HG03378 (cell line): ENCODE data around the gene C5orf34.
A peak's percentile ranks its signal among the peaks of the same experiment; 100 is the strongest.
"Not testable (repeated sequence)": the region's sequence is repeated elsewhere in the genome, so short reads cannot be mapped to it uniquely, and the experiment has no call there.

Experiments used
- ATAC-seq: cut with Tn5 transposase; IDR thresholded peaks from one replicate; pipeline ENCODE4 v1.9.1; 2021; ENCODE audit warnings: mild to moderate bottlenecking, moderate library complexity; ENCODE audit not compliant: unreplicated experiment

C5orf34 gene

GRCh38 chr5:43520615-43521014 is 5.7 kb upstream of the C5orf34 start:
- no peak for ATAC-seq

DNA sequence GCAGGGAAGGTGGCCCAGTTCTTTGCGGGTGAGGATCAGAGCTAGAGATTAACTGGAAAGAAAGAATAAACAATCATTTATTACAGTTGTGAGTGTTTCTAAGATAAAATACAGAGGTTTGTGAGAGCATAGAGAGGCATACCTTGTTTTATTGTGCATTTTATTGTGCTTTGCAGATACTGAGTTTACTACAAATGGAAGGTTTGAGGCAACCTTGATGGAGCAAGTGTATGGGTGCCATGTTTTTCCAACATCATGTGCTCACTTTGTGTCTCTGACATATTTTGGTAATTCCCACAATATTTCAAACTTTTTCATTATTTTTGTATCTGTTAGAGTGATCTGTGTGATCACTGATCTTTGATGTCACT is 715 bp upstream of the C5orf34 start:
- ATAC-seq, result no peak

DNA sequence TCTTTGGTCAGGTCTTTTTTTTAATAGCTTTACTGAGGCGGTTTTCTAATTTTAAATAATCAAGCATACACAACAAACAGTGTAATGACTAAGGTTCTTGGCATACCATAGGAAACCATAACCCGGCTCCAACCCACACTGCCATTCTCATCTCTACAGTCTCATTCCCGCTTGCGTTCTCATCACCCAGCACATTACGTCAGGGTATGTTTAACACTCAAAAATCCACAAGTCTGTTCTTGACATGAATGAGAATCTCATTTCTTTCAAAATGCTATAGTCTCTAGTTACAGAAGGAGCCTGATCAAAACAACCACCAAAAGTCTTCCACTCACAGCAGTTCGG is 505 bp downstream of the C5orf34 start:
- peak; percentile 12 for ATAC-seq

DNA sequence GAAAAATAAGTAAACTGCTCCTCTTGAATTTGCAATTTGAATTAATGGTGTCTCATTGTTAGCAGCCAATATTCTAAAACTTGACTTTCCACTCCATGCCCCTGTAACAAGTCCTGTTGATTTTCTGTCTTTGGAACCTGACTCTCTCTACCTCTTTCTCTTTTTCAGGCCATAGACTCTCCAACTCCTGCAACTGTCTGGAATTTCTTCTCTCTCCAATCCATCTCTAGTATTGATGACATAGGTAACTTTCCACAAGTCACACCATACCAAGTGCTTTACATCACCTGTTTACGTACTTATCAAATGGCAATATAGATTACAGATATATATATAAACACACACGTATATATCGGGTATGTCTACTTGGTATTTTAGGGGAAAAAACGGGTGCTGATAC is 923 bp downstream of the C5orf34 start:
- no peak for ATAC-seq

DNA sequence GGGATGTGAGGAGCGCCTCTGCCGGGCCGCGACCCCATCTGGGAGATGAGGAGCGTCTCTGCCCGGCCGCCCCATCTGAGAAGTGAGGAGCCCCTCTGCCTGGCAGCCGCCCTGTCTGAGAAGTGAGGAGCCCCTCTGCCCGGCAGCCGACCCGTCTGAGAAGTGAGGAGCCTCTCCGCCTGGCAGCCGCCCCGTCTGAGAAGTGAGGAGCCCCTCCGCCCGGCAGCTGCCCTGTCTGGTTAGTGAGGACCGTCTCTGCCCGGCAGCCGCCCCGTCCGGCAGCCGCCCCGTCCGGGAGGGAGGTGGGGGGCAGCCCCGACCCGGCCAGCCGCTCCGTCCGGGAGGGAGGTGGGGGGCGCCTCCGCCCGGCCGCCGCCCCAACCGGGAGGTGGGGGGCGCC is 3.9 kb downstream of the C5orf34 start:
- ATAC-seq, result not testable (repeated sequence)

DNA sequence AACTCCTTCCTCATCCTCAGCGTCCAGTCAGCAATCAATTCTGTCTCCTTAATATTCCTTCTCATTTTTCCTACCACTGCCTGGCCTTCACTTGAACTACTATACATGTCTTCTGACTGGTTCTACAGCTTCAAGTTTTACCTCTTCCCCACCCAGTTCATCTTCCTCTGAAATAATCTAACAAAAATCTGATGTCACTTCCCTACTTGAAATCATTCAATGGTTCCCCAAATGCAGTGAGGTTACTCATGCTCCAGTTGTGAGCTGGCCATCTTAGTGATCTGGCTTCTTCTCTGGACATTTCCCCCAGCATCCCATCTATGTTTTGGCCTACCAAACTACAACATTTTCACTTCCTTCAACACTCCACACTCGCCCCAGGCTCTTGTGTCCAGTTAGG is 16.4 kb downstream of the C5orf34 start:
- no peak for ATAC-seq

GRCh38 chr5:43497311-43498104 is 17.4 kb downstream of the C5orf34 start:
- ATAC-seq, result no peak

GRCh38 chr5:43491326-43491725 is 23.6 kb downstream of the C5orf34 start:
- ATAC-seq, result no peak

- no peak for ATAC-seq
Observed at GRCh38 chr5:43486353-43486752, 28.6 kb downstream of the C5orf34 start.

DNA sequence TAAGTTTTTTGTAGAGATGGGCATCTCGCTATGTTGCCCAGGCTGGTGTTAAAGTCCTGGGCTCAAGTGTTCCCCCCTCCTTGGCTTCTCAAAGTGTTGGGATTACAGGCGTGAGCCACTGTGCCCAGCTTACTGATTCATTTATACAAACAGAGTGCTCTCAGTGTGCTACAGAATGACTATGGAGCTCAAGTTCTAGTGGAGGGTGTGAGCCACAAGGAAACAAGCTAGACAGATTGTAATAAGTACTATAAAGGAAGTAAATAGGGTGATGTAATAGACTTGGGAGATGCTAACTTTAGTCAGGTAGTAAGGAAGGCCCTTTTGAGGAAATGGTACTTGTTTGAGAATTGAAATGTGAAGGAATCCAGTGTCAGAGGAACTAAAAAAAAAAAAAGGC is 29.5 kb downstream of the C5orf34 start:
- ATAC-seq, result no peak

GRCh38 chr5:43484106-43484849 is 30.7 kb downstream of the C5orf34 start:
- peak; percentile 76 for ATAC-seq

- ATAC-seq, result peak; percentile 55
Observed at GRCh38 chr5:43483298-43484105, 31.4 kb downstream of the C5orf34 start, which contains the start of gene TMEM267. Gene TMEM267 (minus strand): TSS chr5:43483865. CDS start chr5:43453969, 29,896 bp downstream.

- ATAC-seq, result no peak
Observed at GRCh38 chr5:43482490-43483297, 32.3 kb downstream of the C5orf34 start.

GRCh38 chr5:43469671-43470391 is 45.1 kb downstream of the C5orf34 start:
- ATAC-seq, result no peak

DNA sequence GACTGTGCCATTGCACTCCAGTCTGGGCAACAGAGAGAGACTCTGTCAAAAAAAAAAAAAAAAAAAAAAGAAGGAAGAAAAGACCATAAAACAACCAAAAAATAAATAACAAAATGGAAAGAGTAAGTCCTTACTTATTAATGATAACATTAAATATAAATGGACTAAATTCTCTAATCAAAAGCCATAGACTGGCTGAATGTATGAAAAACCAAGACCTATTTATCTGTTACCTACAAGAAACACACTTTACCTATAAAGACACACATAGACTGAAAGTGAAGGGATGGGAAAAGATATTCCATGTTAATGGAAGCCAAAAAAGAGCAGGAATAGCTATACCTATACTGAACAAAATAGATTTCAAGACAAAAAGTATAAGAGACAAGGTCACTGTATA is 47.8 kb downstream of the C5orf34 start:
- ATAC-seq, result no peak

GRCh38 chr5:43465455-43465854 is 49.5 kb downstream of the C5orf34 start:
- ATAC-seq, result not testable (repeated sequence)

DNA sequence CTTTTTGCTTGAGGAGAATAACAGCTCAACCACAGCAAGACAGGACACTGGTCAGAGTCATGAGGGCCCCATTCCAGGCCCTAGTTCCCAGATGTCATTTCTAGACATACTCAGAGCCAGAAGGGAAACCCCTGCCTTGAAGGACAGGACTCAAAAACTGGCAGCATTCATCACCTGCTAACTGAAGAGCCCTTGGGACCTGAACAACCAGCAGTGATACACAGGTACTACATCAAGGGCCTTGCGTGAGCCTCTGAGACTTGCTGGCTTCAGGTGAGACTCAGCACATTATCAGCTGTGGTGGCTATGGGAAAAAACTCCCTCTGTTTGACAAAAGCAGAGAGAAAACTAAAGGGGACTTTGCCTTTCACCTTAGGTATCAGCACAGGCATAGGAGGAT is 53.9 kb downstream of the C5orf34 start:
- no peak for ATAC-seq

DNA sequence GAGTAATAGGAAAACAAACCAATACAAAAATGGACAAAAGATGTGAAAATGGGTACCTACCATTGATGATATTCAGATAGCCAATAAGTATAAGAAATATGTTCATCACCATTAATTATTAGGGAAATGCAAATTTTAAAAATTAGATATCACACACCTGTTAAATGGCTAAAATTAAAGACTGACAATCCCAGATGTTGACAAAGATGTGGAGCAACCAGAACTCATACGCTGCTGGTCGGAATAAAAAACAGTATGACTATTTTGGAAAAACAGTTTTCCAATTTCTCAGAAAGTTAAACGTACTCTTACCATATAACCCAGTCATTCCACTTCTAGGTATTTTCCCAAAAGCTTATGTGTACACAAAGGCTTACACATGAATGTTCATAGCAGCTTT is 58.4 kb downstream of the C5orf34 start:
- no peak for ATAC-seq

DNA sequence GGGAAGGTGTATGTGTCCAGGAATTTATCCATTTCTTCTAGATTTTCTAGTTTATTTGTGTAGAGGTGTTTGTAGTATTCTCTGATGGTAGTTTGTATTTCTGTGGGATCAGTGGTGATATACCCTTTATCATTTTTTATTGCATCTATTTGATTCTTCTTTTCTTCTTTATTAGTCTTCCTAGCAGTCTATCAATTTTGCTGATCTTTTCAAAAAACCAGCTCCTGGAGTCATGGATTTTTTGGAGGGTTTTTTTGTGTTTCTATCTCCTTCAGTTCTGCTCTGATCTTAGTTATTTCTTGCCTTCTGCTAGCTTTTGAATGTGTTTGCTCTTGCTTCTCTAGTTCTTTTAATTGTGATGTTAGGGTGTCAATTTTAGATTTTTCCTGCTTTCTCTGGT is 73.4 kb downstream of the C5orf34 start:
- not testable (repeated sequence) for ATAC-seq

GRCh38 chr5:43437062-43437660 is 77.8 kb downstream of the C5orf34 start:
- no peak for ATAC-seq
